CD4-positive, alpha-beta T cell (primary cell): ENCODE data around the gene TTLL10. TPM values are rescaled to one million over a fixed set of nuclear protein-coding genes. Genes with fewer than 3 reads are reported as not detected.

Experiments used
- ATAC-seq: fragments of 200-7000 bp; cut with Tn5 transposase; one replicate; pipeline ENCODE4 v1.10.0; 2022; ENCODE audit warnings: mild to moderate bottlenecking; ENCODE audit not compliant: poor library complexity
- CTCF ChIA-PET: fragments of 350-600 bp; sonication (Branson Sonifier 250); formaldehyde crosslinking; loops from one replicate; lab custom pipeline; 2021; ENCODE audit warnings: antibody characterized with exemption, inconsistent platforms; lab: Charles Lee
- POLR2A ChIA-PET: fragments of 350-600 bp; sonication (Branson Sonifier 250); formaldehyde crosslinking; loops from one replicate; lab custom pipeline; 2021; ENCODE audit warnings: antibody characterized with exemption, inconsistent platforms; lab: Charles Lee
- DNase-seq, 14 experiments: peaks; one replicate each; pipeline ENCODE4 v3.0.0-alpha.2; 2013 to 2020; ENCODE audit warnings: mixed read lengths in 2 of 14
- H3K27ac ChIP-seq, 2 donors: one replicate each; pipeline versions ENCODE4 v1.5.1 to v1.7.0; 2013; ENCODE audit warnings: low read length in 2 of 2, low read depth in 1 of 2, mild to moderate bottlenecking in 1 of 2
- H3K27me3 ChIP-seq, 2 experiments: 1 replicate in 1 of 2; 2 replicates in 1 of 2; pipeline versions ENCODE4 v1.6.1 to v1.7.0; 2013; ENCODE audit warnings: low read length in 2 of 2, control low read depth in 1 of 2, mild to moderate bottlenecking in 1 of 2, moderate library complexity in 1 of 2; ENCODE audit not compliant: insufficient read depth in 2 of 2, control insufficient read depth in 1 of 2
- H3K36me3 ChIP-seq: one replicate; pipeline ENCODE4 v1.6.1; 2013; ENCODE audit warnings: low read length, control low read depth; ENCODE audit not compliant: insufficient read depth
- H3K4me1 ChIP-seq: one replicate; pipeline ENCODE4 v1.6.1; 2013; ENCODE audit warnings: low read length, control low read depth; ENCODE audit not compliant: insufficient read depth
- H3K4me3 ChIP-seq: one replicate; pipeline ENCODE4 v1.5.1; 2013; ENCODE audit warnings: mild to moderate bottlenecking, low read length, moderate library complexity
- H3K9me3 ChIP-seq, 2 experiments: 1 replicate in 1 of 2; 2 replicates in 1 of 2; pipeline versions ENCODE4 v1.6.1 to v1.7.0; 2013; ENCODE audit warnings: low read length in 2 of 2, mild to moderate bottlenecking in 2 of 2, control low read depth in 1 of 2, moderate library complexity in 1 of 2; ENCODE audit not compliant: control insufficient read depth in 1 of 2, insufficient read depth in 1 of 2
- H3K27ac Mint-ChIP-seq: one replicate; pipeline ENCODE4 v1.8.0; 2020; ENCODE audit warnings: mixed read lengths
- H3K27me3 Mint-ChIP-seq: one replicate; pipeline ENCODE4 v1.8.0; 2021; ENCODE audit warnings: mixed read lengths
- H3K36me3 Mint-ChIP-seq: one replicate; pipeline ENCODE4 v1.8.0; 2021; ENCODE audit warnings: low read depth, mixed read lengths
- H3K4me1 Mint-ChIP-seq: one replicate; pipeline ENCODE4 v1.8.0; 2021; ENCODE audit warnings: low read depth, mixed read lengths
- H3K4me3 Mint-ChIP-seq: one replicate; pipeline ENCODE4 v1.8.0; 2020; ENCODE audit warnings: mild to moderate bottlenecking, mixed read lengths
- H3K9me3 Mint-ChIP-seq: one replicate; pipeline ENCODE4 v1.8.0; 2020; ENCODE audit warnings: mixed read lengths
- intact Hi-C, 2 experiments: fragments of 100-400 bp; cut with DNase I in 1 of 2; cut with micrococcal nuclease in 1 of 2; formaldehyde crosslinking; loops; one replicate each; pipeline versions ENCODE4 v1.15.1 to v1.9.0; 2023 to 2025; cut with DNase I, micrococcal nuclease
- total RNA-seq, 174 experiments: library from RNA in 2 of 174; stranded (reverse) in 2 of 174; gene quantifications; one replicate each; pipeline ENCODE4 v1.2.3 and lab custom pipeline; 2021 to 2026
- TF ChIP-seq, protein P1 (sequence below): fragments of 200-600 bp; IDR thresholded peaks from one replicate; pipeline ENCODE4 v1.8.0; 2022; ENCODE audit warnings: antibody characterized with exemption, mild to moderate bottlenecking

TTLL10 gene
- total RNA-seq, 2 experiments from 2014 or later: 0.11 to 0.59 TPM

DNA sequence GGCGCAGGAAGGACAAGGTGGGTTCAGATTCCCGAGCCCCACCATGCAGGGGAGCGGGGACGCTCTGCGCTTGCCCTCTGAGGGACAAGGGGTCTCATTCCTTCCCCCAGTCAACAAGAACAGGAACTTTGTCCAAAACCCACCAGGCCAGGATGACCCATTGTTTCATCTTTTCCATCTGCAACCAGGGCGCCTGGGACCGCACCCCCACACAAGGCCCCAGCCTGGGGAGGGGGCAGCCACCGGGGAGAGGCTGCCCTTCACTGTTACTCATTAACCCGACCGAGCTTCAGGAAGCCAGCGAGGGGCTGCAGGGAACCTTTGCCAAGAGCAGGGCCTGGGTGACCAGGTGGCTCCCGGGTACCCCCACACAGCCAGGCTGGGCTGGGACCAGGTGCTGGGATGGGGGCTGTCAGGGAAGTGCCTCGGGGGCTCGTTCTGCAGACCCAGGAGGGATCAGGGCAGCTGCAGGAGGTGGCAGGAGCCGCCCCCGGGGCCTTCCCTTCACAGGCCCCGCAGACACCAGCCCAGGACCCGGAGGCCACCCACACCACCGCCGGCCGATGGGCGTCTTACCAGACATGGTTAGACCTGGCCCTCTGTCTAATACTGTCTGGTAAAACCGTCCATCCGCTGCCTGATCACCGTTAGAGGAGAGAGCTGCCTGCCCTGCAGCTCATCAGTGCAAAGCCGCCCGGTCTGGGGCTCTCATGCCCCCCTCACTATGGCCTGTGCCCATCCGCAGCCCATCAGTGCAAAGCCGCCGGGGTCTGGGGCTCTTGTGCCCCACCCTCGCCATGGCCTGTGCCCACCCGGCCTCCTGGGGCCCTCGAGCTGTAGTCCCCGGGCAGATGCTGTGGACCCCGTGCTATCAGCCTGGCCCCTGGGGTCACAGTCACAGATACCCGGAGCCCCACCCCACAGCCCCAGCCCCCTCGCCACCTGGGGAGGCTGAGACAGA is 4.9 kb upstream of the TTLL10 start:
- H3K27ac Mint-ChIP-seq: no peak overlapping the region
- H3K36me3 ChIP-seq: no peaks in the 10 kb centered on the region
- ChIA-PET POLR2A (interaction anchor here (0.9 kb wide), 1 partner anchor 11 kb away, joined by 4 read pairs; no protein-coding TSS in a partner anchor), CTCF (no interaction called here)
- ATAC-seq: no peak
- H3K4me3 Mint-ChIP-seq: no peak overlapping the region
- TF ChIP-seq, protein P1, sequence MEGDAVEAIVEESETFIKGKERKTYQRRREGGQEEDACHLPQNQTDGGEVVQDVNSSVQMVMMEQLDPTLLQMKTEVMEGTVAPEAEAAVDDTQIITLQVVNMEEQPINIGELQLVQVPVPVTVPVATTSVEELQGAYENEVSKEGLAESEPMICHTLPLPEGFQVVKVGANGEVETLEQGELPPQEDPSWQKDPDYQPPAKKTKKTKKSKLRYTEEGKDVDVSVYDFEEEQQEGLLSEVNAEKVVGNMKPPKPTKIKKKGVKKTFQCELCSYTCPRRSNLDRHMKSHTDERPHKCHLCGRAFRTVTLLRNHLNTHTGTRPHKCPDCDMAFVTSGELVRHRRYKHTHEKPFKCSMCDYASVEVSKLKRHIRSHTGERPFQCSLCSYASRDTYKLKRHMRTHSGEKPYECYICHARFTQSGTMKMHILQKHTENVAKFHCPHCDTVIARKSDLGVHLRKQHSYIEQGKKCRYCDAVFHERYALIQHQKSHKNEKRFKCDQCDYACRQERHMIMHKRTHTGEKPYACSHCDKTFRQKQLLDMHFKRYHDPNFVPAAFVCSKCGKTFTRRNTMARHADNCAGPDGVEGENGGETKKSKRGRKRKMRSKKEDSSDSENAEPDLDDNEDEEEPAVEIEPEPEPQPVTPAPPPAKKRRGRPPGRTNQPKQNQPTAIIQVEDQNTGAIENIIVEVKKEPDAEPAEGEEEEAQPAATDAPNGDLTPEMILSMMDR: no peak
- no peak overlapping the region for H3K27ac ChIP-seq
- H3K27me3 ChIP-seq: peaks cover 0 to 5% of the 10 kb centered on the region in 2 experiments
- H3K4me1 ChIP-seq: peaks cover 42% of the 10 kb centered on the region
- no peak overlapping the region for H3K4me3 ChIP-seq
- DNase-seq: no peak
- peaks cover 0 to 14% of the 10 kb centered on the region in 2 experiments for H3K9me3 ChIP-seq
- peaks cover 4% of the 10 kb centered on the region for H3K4me1 Mint-ChIP-seq
- no peaks in the 10 kb centered on the region for H3K9me3 Mint-ChIP-seq
- H3K27me3 Mint-ChIP-seq: peaks cover 9% of the 10 kb centered on the region
- H3K36me3 Mint-ChIP-seq: no peaks in the 10 kb centered on the region
- intact Hi-C loops: no loop called here

DNA sequence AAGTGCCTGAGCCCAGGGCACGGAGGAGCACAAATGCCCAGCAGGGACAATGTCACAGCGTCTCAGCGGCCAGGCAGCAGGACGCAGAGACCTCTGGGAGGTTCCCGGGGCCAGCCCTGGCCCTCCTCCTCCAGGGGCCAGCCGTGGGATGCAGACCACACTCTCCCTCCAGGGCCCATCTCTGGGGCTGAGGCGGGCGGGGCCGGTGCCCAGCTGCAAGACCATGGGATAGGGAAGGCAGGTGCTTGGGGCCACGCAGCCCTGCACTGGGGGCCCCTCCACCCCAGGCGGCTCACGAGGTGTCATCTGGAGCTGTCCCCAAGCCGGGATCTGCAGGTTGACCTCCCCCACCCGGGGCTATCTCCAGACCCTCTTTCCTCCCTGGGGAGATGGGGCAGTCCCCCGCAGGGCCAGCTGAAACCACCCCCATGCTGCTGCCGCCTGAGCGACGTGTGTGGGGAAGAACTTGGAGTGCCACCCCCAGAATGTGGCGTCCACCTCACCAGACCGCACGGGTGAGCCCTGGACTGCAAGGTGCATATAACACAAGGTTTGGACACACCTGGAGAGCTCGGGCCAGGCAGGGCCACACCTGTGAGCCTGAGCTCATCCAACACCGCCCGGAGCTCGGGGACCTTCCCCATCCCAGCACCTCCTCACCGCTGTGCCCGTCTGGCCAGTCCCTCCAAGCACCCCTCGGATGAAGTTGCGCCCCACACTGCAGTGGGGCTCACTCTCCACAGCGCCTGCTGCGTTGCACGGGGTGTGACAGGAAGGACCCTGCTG is 4.1 kb upstream of the TTLL10 start:
- peaks cover 51% of the 10 kb centered on the region for H3K4me1 ChIP-seq
- no peak overlapping the region for H3K4me3 Mint-ChIP-seq
- peaks cover 4% of the 10 kb centered on the region for H3K4me1 Mint-ChIP-seq
- ChIA-PET CTCF (no interaction called here), POLR2A (interaction anchor here (0.7 to 0.9 kb wide), 2 partner anchors 11 to 40 kb away, joined by 3 to 4 read pairs; no protein-coding TSS in a partner anchor)
- TF ChIP-seq, protein P1: no peak
- no peaks in the 10 kb centered on the region for H3K9me3 Mint-ChIP-seq
- H3K27me3 ChIP-seq: peaks cover 0 to 5% of the 10 kb centered on the region in 2 experiments
- peaks cover 9% of the 10 kb centered on the region for H3K27me3 Mint-ChIP-seq
- peaks cover 0 to 14% of the 10 kb centered on the region in 2 experiments for H3K9me3 ChIP-seq
- ATAC-seq (no peak), DNase-seq (no peak)
- no peaks in the 10 kb centered on the region for H3K36me3 Mint-ChIP-seq
- H3K27ac Mint-ChIP-seq: no peak overlapping the region
- intact Hi-C loops: no loop called here
- no peak overlapping the region for H3K27ac ChIP-seq
- no peak overlapping the region for H3K4me3 ChIP-seq
- H3K36me3 ChIP-seq: no peaks in the 10 kb centered on the region
